Measurements from ENCODE around the gene AREG.

DNA sequence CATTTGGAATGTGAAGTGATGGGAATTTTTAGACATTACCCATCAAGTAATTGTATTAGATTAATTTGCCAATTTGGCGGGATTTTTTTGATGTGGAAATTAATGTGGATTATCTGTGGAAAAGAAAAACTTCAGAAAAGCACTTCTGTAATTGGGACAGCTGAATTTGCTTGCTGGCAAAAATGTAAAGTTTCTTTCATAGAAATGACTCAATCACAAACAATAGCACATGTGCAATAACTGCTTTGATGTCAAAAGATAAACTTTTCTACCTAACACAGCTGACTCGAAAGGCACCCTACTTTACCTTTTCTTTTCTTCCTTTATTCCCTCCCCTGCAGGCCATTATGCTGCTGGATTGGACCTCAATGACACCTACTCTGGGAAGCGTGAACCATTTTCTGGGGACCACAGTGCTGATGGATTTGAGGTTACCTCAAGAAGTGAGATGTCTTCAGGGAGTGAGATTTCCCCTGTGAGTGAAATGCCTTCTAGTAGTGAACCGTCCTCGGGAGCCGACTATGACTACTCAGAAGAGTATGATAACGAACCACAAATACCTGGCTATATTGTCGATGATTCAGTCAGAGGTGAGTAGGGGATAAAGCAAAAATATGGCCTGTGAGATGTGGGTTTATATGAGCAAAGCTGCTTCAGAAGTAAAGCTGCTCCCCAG, 1.4 kb downstream of the AREG start:
- TF ChIP-seq, protein P1, sequence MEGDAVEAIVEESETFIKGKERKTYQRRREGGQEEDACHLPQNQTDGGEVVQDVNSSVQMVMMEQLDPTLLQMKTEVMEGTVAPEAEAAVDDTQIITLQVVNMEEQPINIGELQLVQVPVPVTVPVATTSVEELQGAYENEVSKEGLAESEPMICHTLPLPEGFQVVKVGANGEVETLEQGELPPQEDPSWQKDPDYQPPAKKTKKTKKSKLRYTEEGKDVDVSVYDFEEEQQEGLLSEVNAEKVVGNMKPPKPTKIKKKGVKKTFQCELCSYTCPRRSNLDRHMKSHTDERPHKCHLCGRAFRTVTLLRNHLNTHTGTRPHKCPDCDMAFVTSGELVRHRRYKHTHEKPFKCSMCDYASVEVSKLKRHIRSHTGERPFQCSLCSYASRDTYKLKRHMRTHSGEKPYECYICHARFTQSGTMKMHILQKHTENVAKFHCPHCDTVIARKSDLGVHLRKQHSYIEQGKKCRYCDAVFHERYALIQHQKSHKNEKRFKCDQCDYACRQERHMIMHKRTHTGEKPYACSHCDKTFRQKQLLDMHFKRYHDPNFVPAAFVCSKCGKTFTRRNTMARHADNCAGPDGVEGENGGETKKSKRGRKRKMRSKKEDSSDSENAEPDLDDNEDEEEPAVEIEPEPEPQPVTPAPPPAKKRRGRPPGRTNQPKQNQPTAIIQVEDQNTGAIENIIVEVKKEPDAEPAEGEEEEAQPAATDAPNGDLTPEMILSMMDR (IDR thresholded peaks at IDR 0.05): no peak
- TF ChIP-seq POLR2A (IDR thresholded peaks at IDR 0.05): no peak
- TF ChIP-seq EP300 (IDR thresholded peaks at IDR 0.05): no peak
- TF ChIP-seq POLR2AphosphoS5 (IDR thresholded peaks at IDR 0.05): no peak

Data from suprapubic skin (tissue), 4 donors.